ENCODE data around the gene TNRC6C.
"Not testable (repeated sequence)": the region's sequence is repeated elsewhere in the genome, so short reads cannot be mapped to it uniquely, and the experiment has no call there.

- TF ChIP-seq POLR2A, CTCF (IDR thresholded peaks at IDR 0.05): not testable (repeated sequence)
Measured at GRCh38 chr17:78115803-78116202, 157.3 kb downstream of the TNRC6C start.
